HG03108 (cell line): ENCODE data around the gene AFP.
"Not testable (repeated sequence)": the region's sequence is repeated elsewhere in the genome, so short reads cannot be mapped to it uniquely, and the experiment has no call there.

ENCODE experiments used
- ATAC-seq: cut with Tn5 transposase; IDR thresholded peaks from one replicate; pipeline ENCODE4 v1.9.1; 2021; ENCODE audit warnings: moderate library complexity; ENCODE audit not compliant: unreplicated experiment

The AFP gene

GRCh38 chr4:73435984-73436383 is at the start of gene AFP:
Gene AFP (plus strand): TSS chr4:73436221. CDS start chr4:73436263, 42 bp downstream.
- ATAC-seq: no peak

- ATAC-seq: no peak
Observed at GRCh38 chr4:73387552-73387951, 48.5 kb upstream of the AFP start.

GRCh38 chr4:73388887-73389286 is 47.1 kb upstream of the AFP start:
- ATAC-seq: no peak

GRCh38 chr4:73389663-73390062 is 46.4 kb upstream of the AFP start:
- not testable (repeated sequence) for ATAC-seq

- no peak for ATAC-seq
Observed at GRCh38 chr4:73391774-73392173, 44.2 kb upstream of the AFP start.

- ATAC-seq: no peak
Observed at GRCh38 chr4:73392936-73393335, 43.1 kb upstream of the AFP start.

- no peak for ATAC-seq
Observed at GRCh38 chr4:73396304-73396703, 39.7 kb upstream of the AFP start.

- ATAC-seq: no peak
Observed at GRCh38 chr4:73396993-73397972, 38.7 kb upstream of the AFP start.

GRCh38 chr4:73401412-73401811 is 34.6 kb upstream of the AFP start:
- no peak for ATAC-seq

GRCh38 chr4:73404042-73404441 is 32.0 kb upstream of the AFP start, which contains the start of gene ALB:
Gene ALB (plus strand): TSS chr4:73404287. CDS start chr4:73404328, 41 bp downstream.
- ATAC-seq: no peak

GRCh38 chr4:73404457-73404856 is 31.6 kb upstream of the AFP start:
- no peak for ATAC-seq

GRCh38 chr4:73405138-73405537 is 30.9 kb upstream of the AFP start:
- no peak for ATAC-seq

- no peak for ATAC-seq
Observed at GRCh38 chr4:73406548-73406875, 29.5 kb upstream of the AFP start.

- ATAC-seq: no peak
Observed at GRCh38 chr4:73407227-73407673, 28.8 kb upstream of the AFP start.

GRCh38 chr4:73408181-73408867 is 27.7 kb upstream of the AFP start:
- ATAC-seq: no peak

GRCh38 chr4:73409012-73409862 is 26.8 kb upstream of the AFP start:
- no peak for ATAC-seq

- ATAC-seq: no peak
Observed at GRCh38 chr4:73409978-73410548, 26.0 kb upstream of the AFP start.

GRCh38 chr4:73410916-73411730 is 24.9 kb upstream of the AFP start:
- no peak for ATAC-seq

- ATAC-seq: no peak
Observed at GRCh38 chr4:73411731-73412414, 24.1 kb upstream of the AFP start.
